Thyroid gland (tissue), 4 donors: ENCODE results near the gene TEAD2. TPM values are rescaled to one million over a fixed set of nuclear protein-coding genes. Genes with fewer than 3 reads are reported as not detected.

Source experiments
- DNase-seq, 2 donors: peaks; one replicate each; pipeline ENCODE4 v3.0.0-alpha.2; 2019
- H3K27ac ChIP-seq, 3 donors: fragments of 200-600 bp; sonication (generic); 1 replicate in 2 of 3; 2 replicates in 1 of 3; pipeline ENCODE4 v1.5.1; 2016 to 2019; ENCODE audit warnings: mild to moderate bottlenecking in 1 of 3, moderate library complexity in 1 of 3
- H3K27me3 ChIP-seq: fragments of 200-600 bp; sonication (generic); one replicate; pipeline ENCODE4 v1.5.1; 2019
- H3K36me3 ChIP-seq, 2 donors: fragments of 200-600 bp; sonication (generic); one replicate each; pipeline ENCODE4 v1.5.1; 2016 to 2019
- H3K4me1 ChIP-seq, 2 donors: fragments of 200-600 bp; sonication (generic); one replicate each; pipeline ENCODE4 v1.5.1; 2017 to 2019
- H3K4me3 ChIP-seq, 3 donors: fragments of 200-600 bp; sonication (generic); replicated peaks in 1 of 3; 1 replicate in 2 of 3; 2 replicates in 1 of 3; pipeline ENCODE4 v1.5.1; 2016; ENCODE audit warnings: mild to moderate bottlenecking in 1 of 3
- H3K9me3 ChIP-seq: fragments of 200-600 bp; sonication (generic); one replicate; pipeline ENCODE4 v1.5.1; 2017
- CTCF ChIP-seq, 6 experiments: fragments of 200-600 bp in 3 of 6; fragments of 450-650 bp in 3 of 6; sonication (generic) in 3 of 6; IDR thresholded peaks; one replicate each; pipeline ENCODE4 v1.5.1; 2016 to 2019; ENCODE audit warnings: antibody characterized with exemption in 6 of 6, mild to moderate bottlenecking in 2 of 6, inconsistent platforms in 1 of 6, moderate library complexity in 1 of 6
- POLR2A ChIP-seq, 2 donors: fragments of 450-650 bp; IDR thresholded peaks; one replicate each; pipeline ENCODE4 v1.6.1; 2017; ENCODE audit warnings: antibody characterized with exemption in 2 of 2, mild to moderate bottlenecking in 2 of 2, moderate library complexity in 1 of 2
- WGBS, 2 donors: methylation state at CpG; one replicate each; pipeline ENCODE4 v1.1.5; 2017; 5-methylcytosine and 5-hydroxymethylcytosine counted together
- intact Hi-C: fragments of 100-400 bp; cut with DNase I; formaldehyde crosslinking; loops from one replicate; pipeline ENCODE4 v1.15.1; 2023
- total RNA-seq, 4 donors: library from RNA; depleted of rRNA; stranded (reverse); fragments of >200 nt; gene quantifications; one replicate each; pipeline ENCODE4 v1.2.3, GENCODE V29; 2016

The TEAD2 gene
- total RNA-seq, 4 donors from 2014 or later, result 6.9 to 19.5 (median 13.7) TPM

- DNase-seq, result no peak
- peaks cover 0 to 7% of the 10 kb centered on the region in 2 donors for H3K36me3 ChIP-seq
- H3K27me3 ChIP-seq, result no peaks in the 10 kb centered on the region
- H3K4me3 ChIP-seq, result peak overlapping the region in 1 of 3 donors; percentile 24
- 19 to 27% methylated on average over 26 to 29 of the region's 34 CpGs for WGBS, 2 donors
- intact Hi-C loops, result no loop called here
- H3K4me1 ChIP-seq, result peaks cover 19 to 20% of the 10 kb centered on the region in 2 donors
- TF ChIP-seq POLR2A (IDR thresholded peaks at IDR 0.05) (no peak), CTCF (IDR thresholded peaks at IDR 0.05) (no peak)
- no peaks in the 10 kb centered on the region for H3K9me3 ChIP-seq
- H3K27ac ChIP-seq, result no peak overlapping the region
Measured at GRCh38 chr19:49338023-49338677, 24.1 kb downstream of the TEAD2 start.

GRCh38 chr19:49337267-49338022, 24.8 kb downstream of the TEAD2 start:
- no peaks in the 10 kb centered on the region for H3K9me3 ChIP-seq
- peaks cover 19 to 20% of the 10 kb centered on the region in 2 donors for H3K4me1 ChIP-seq
- DNase-seq, result no peak
- intact Hi-C loops, result no loop called here
- no peak overlapping the region for H3K27ac ChIP-seq
- H3K36me3 ChIP-seq, result peaks cover 0 to 2% of the 10 kb centered on the region in 2 donors
- WGBS, 2 donors, result 58 to 67% methylated on average over 19 of the region's 19 CpGs
- H3K27me3 ChIP-seq, result no peaks in the 10 kb centered on the region
- TF ChIP-seq CTCF (IDR thresholded peaks at IDR 0.05) (no peak), POLR2A (IDR thresholded peaks at IDR 0.05) (no peak)
- no peak overlapping the region for H3K4me3 ChIP-seq

- TF ChIP-seq POLR2A (IDR thresholded peaks at IDR 0.05) (no peak), CTCF (IDR thresholded peaks at IDR 0.05) (no peak)
- no peaks in the 10 kb centered on the region for H3K9me3 ChIP-seq
- peaks cover 19 to 20% of the 10 kb centered on the region in 2 donors for H3K4me1 ChIP-seq
- intact Hi-C loops, result no loop called here
- no peak overlapping the region for H3K4me3 ChIP-seq
- no peak for DNase-seq
- no peaks in the 10 kb centered on the region for H3K27me3 ChIP-seq
- H3K27ac ChIP-seq, result no peak overlapping the region
- 85 to 95% methylated on average over 9 to 10 of the region's 10 CpGs for WGBS, 2 donors
- H3K36me3 ChIP-seq, result no peaks in the 10 kb centered on the region
Measured at GRCh38 chr19:49336482-49337266, 25.5 kb downstream of the TEAD2 start.

- no peaks in the 10 kb centered on the region for H3K27me3 ChIP-seq
- DNase-seq, result no peak
- no peaks in the 10 kb centered on the region for H3K9me3 ChIP-seq
- WGBS, 2 donors, result 84 to 85% methylated on average over 13 to 14 of the region's 14 CpGs
- peaks cover 19 to 20% of the 10 kb centered on the region in 2 donors for H3K4me1 ChIP-seq
- no peak overlapping the region for H3K4me3 ChIP-seq
- intact Hi-C loops, result no loop called here
- TF ChIP-seq CTCF (IDR thresholded peaks at IDR 0.05), result no peak
- TF ChIP-seq POLR2A (IDR thresholded peaks at IDR 0.05), result no peak
- H3K27ac ChIP-seq, result no peak overlapping the region
- H3K36me3 ChIP-seq, result no peaks in the 10 kb centered on the region
Measured at GRCh38 chr19:49335784-49336481, 26.3 kb downstream of the TEAD2 start.
